ENCODE measurements around the gene ABCA13. TPM values are rescaled to one million over a fixed set of nuclear protein-coding genes. Genes with fewer than 3 reads are reported as not detected.

Gene ABCA13
- total RNA-seq, 2 experiments from 2014 or later: not detected

DNA sequence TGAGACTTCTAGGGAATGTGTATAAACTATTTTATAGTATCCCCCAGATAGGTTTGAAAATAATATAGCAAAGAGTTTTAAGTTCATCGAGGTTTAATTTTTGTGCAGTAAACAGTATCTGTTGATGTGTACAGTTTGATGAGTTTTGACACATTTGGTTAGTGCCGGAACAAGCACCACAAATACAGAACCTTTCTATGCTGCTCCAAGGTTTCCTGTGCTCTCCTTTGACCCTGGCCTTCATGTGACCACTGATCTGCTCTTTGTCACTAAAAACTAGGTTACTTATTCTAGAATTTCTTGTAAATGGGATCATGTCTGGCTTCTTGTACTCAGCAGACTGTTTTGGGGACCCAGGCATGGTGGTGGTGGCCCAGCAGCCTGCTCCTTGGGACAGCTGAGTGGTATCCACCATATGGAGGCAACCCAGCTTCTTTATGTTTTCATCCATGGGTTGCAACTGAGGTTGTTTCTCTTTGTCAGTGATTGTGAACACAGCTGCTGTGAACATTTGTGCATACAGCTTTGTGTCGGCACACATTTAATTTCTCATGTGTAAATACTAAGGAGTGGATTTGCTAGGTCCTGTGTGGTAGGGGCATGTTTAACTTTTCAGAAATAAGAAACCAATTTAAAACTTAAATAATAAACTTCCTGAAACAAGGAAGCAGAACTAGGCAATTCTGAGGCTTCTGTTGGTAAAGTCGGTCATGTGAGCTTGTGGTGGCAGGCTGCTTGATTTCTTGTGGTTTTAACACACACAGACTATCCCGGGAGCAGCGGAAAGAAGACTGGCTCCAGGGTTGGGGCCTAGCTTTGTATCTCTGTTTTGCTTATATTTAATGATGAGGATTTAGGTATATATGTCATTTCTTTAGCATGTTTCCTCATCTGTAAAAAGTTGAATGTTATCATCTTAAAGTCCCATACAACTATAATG is 219.4 kb downstream of the ABCA13 start:
- H3K36me3 Mint-ChIP-seq (ENCODE audit: low read depth): no peaks in the 10 kb centered on the region
- H3K4me3 Mint-ChIP-seq: no peak overlapping the region
- no peak for DNase-seq
- H3K4me1 Mint-ChIP-seq: peaks cover 3% of the 10 kb centered on the region
- no peak overlapping the region for H3K27ac Mint-ChIP-seq
- POLR2A ChIA-PET: no interaction called here
- peaks cover 3% of the 10 kb centered on the region for H3K27me3 Mint-ChIP-seq
- no peaks in the 10 kb centered on the region for H3K9me3 Mint-ChIP-seq
- CTCF ChIA-PET: no interaction called here

DNA sequence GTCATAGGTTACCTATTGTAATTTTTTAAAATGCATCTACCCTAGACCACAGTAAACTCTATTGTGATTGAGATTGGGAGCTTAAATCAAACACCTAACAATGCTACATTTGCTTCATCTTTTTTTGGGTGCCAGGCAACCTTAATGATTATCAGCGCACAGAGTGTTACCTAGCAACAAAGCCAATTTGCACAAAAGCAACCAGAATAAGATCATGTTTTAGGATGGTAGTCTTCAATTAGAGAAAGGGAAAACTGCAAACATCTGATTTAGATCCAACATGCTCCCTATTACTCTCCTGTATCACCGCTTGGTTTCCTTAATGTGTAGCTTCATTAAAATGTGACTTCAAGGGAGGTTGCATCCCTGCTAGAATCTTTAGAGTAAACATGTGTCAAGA is 226.9 kb downstream of the ABCA13 start:
- Mint-ChIP-seq H3K4me1 (no peaks in the 10 kb centered on the region), H3K27me3 (no peaks in the 10 kb centered on the region), H3K36me3 (ENCODE audit: low read depth) (no peaks in the 10 kb centered on the region), H3K4me3 (no peak overlapping the region), H3K27ac (no peak overlapping the region), H3K9me3 (no peaks in the 10 kb centered on the region)
- POLR2A ChIA-PET: no interaction called here
- CTCF ChIA-PET: no interaction called here
- DNase-seq: no peak

DNA sequence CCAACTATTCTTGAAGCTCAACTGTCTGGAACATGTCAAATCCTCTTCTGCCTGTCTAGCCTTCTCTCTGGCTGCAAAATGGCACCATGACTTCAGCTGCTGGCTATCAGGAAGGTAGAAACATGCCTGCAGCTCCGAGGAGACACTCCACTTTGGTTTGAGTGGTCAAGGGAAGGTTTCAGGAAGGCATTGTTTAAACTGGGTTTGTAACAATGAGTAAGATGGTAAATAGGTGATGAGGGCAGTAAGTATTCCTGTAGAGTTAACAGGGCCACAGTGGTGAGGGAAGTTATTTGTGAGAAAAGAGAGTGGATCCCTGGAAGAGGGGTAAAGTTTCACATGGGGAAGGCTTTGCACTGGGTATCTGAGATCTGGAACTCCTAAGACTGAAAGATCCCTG is 231.5 kb downstream of the ABCA13 start:
- no peak overlapping the region for H3K4me3 Mint-ChIP-seq
- H3K27me3 Mint-ChIP-seq: no peaks in the 10 kb centered on the region
- H3K9me3 Mint-ChIP-seq: no peaks in the 10 kb centered on the region
- no peak overlapping the region for H3K27ac Mint-ChIP-seq
- POLR2A ChIA-PET: no interaction called here
- CTCF ChIA-PET: no interaction called here
- no peaks in the 10 kb centered on the region for H3K36me3 Mint-ChIP-seq (ENCODE audit: low read depth)
- no peak for DNase-seq
- no peaks in the 10 kb centered on the region for H3K4me1 Mint-ChIP-seq

DNA sequence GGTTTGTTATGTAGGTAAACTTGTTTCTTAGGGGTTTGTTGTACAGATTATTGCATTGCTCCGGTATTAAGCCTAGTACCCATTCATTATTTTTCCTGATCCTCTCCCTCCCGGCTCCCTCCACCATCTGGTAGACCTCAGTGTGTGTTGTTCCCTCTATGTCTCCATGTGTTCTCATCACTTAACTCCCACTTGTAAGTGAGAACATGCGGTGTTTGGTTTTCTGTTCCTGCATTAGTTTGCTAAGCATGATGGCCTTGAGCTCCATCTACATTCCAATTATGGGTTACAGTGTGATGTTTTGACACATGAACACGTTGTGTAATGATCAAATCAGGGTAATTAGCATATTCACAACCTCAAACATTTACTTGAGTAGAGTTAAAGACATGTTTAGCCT is 237.5 kb downstream of the ABCA13 start:
- no peak for DNase-seq
- POLR2A ChIA-PET: no interaction called here
- Mint-ChIP-seq H3K9me3 (peaks cover 3% of the 10 kb centered on the region), H3K4me1 (peaks cover 3% of the 10 kb centered on the region), H3K27ac (no peak overlapping the region), H3K27me3 (no peaks in the 10 kb centered on the region), H3K36me3 (ENCODE audit: low read depth) (no peaks in the 10 kb centered on the region), H3K4me3 (no peak overlapping the region)
- CTCF ChIA-PET: no interaction called here

DNA sequence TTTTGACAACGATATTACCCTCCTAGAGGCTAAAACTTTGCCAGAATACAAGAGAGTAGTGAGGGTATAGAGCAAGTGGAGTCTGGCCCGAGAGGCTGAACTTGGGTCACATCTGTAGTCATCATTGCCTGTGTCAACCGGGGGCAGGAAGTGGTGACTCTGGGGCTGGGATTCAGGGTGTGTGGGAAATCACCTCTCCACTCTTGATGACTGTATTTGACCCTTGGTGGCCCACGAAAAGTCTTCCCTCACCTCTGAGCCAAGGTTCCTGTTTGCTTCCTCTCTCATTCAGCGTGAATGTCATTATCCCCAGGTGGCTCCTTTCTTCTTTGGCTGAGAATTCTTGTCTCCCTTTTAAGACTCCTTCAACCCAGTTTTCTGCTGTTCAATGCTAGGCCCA is 240.4 kb downstream of the ABCA13 start:
- DNase-seq: no peak
- POLR2A ChIA-PET: no interaction called here
- Mint-ChIP-seq H3K4me1 (peaks cover 3% of the 10 kb centered on the region), H3K36me3 (ENCODE audit: low read depth) (no peaks in the 10 kb centered on the region), H3K9me3 (peaks cover 3% of the 10 kb centered on the region), H3K27me3 (no peaks in the 10 kb centered on the region), H3K4me3 (no peak overlapping the region), H3K27ac (no peak overlapping the region)
- CTCF ChIA-PET: no interaction called here

DNA sequence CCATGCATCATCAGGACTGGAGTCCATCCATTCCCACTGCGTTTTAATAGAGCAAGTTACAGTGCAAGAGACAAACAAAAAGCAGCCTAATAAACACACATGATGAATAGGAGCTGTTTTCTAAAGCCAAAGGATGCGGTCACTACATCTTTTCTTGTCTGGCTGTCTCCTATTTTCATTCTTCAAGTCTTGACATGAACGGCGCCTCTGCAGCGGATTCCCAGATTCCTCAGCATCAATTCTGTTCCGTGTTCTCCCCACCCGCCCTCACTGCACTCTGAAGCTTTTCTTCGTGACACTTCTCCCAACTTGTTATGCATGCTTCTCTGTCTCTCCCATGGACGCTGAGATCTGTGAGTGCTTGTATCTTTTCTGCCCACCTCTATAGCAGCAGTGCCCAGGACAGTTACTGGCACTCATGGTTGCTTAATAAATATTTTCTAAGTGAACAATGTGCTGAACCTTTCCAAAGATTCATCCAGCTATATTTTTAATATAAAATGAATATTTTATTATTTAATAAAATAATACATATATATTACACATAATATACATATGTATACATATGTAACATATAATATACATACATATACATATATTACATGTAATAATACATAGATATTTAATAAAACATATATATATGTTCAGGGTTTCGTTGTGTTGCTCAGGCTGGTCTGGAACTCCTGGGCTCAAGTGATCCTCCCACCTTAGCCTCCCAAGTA is 242.9 kb downstream of the ABCA13 start:
- no peaks in the 10 kb centered on the region for H3K36me3 Mint-ChIP-seq (ENCODE audit: low read depth)
- peaks cover 3% of the 10 kb centered on the region for H3K4me1 Mint-ChIP-seq
- H3K27ac Mint-ChIP-seq: no peak overlapping the region

DNA sequence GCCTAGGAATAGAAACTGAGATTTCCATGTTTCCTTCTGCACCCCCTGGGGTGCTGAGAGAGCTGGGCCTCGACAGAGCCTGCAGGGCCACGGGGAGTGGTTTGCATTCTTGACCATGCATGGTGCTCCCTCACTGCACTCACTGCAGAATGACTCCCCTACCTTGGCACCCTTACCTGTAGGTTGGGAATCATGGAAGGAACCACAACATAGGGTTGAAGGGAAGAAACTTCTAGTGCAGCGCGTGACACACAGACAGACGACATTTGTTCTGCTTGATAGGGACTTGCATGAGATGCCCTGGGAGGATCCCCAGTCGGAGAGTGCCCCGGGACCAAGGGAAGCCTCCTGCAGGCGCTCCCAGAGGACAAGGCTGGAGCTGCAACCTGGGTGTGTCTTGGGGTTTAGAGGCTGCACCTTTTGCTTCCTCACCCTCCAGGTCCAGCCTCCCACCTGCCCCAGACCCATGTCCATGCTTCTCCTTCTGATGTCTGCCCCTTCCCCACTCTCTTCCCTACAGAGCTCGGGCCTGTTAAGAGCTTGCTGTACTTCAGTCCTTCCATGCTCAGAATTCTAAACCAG is 245.2 kb downstream of the ABCA13 start:
- peaks cover 3% of the 10 kb centered on the region for H3K4me1 Mint-ChIP-seq
- no peak overlapping the region for H3K27ac Mint-ChIP-seq
- ChIA-PET POLR2A (no interaction called here), CTCF (no interaction called here)
- H3K36me3 Mint-ChIP-seq (ENCODE audit: low read depth): no peaks in the 10 kb centered on the region
- no peak for DNase-seq
- H3K27me3 Mint-ChIP-seq: no peaks in the 10 kb centered on the region
- H3K4me3 Mint-ChIP-seq: no peak overlapping the region
- peaks cover 3% of the 10 kb centered on the region for H3K9me3 Mint-ChIP-seq

More for the DNA sequence above, 242.9 kb downstream of the ABCA13 start:
- no peak for DNase-seq
- Mint-ChIP-seq H3K4me3 (no peak overlapping the region), H3K27me3 (no peaks in the 10 kb centered on the region), H3K9me3 (peaks cover 3% of the 10 kb centered on the region)
- ChIA-PET POLR2A (no interaction called here), CTCF (no interaction called here)

DNA sequence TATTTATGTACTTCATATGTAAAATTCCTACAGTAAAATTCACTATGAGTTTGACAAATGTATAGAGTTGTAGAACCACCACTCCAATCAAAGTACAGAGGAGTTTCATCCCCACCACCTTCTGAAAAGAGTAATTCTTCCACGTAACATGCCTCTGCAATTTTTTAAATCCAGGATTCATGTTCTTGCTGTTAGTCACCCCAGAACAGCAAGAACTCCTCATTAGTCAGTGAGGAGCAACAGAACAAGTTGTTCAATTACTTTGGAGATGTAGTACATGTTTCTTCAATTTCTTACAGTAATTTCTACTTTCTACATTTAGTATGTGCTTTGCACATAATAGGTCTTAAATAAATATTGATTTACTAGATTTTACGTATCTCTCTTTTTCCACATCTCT is 248.1 kb downstream of the ABCA13 start:
- Mint-ChIP-seq H3K4me1 (no peaks in the 10 kb centered on the region), H3K27ac (no peak overlapping the region), H3K27me3 (no peaks in the 10 kb centered on the region), H3K4me3 (no peak overlapping the region), H3K36me3 (ENCODE audit: low read depth) (no peaks in the 10 kb centered on the region), H3K9me3 (no peaks in the 10 kb centered on the region)
- DNase-seq: no peak
- ChIA-PET POLR2A (no interaction called here), CTCF (no interaction called here)

DNA sequence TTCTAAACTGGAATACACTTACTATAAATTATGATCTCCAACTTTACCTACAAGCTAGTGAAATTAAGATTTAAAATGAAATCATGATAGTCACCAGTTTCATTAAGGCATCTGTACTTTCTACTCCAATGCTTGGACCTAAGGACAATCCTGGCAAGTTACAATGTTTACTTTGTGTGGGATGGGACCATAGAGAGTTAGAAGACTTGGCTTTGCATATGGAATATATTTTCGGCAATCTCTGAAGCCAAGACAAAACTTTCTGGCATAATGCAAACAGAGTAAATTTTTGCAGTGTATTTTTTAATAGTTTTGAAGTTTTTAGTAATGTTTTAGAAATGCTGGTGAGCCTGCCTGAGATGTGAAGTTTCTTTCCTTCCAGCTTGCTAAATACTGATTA is 248.9 kb downstream of the ABCA13 start:
- Mint-ChIP-seq H3K27ac (no peak overlapping the region), H3K36me3 (ENCODE audit: low read depth) (no peaks in the 10 kb centered on the region), H3K27me3 (no peaks in the 10 kb centered on the region), H3K9me3 (no peaks in the 10 kb centered on the region), H3K4me1 (no peaks in the 10 kb centered on the region), H3K4me3 (no peak overlapping the region)
- DNase-seq: no peak
- CTCF ChIA-PET: no interaction called here
- POLR2A ChIA-PET: no interaction called here

DNA sequence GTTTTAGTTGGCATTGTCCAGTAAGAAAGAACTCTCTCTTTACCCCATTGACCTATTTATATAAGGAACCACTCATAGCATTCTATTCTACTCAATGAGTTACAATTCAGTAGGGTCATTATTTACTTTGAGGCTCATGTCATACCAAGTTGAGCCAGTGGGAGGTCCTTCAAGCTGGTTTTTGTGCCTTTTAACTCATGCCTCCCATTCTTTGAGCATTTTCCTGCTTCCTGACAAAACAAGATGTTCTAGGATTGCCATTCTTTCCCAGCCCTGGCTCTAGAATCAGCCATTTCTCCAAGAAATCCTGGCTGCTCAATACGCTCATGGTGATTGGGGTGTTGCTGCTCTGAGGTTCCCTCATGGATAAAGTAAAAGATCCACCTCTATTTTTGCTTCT is 250.1 kb downstream of the ABCA13 start:
- Mint-ChIP-seq H3K27me3 (no peaks in the 10 kb centered on the region), H3K27ac (no peak overlapping the region)

DNA sequence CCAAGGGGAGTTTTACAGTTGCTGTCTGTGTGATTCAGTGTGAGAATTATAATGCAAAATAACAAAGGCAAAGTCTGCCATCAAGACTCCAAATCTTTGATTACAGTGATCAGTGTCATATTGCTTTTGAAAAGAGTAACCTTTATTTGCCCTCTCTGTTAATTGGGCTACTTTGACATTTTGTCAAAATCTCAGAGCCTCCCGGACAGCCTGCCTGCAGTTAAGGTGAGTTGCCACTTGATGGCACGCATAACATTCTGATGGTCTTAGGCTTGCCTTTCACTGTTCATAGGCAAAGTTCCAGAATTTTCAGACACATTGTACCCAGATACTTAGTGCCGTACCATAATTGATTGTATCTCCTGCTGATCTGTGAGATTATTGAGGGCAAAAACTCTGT is 253.5 kb downstream of the ABCA13 start:
- CTCF ChIA-PET: no interaction called here
- H3K9me3 Mint-ChIP-seq: no peaks in the 10 kb centered on the region
- no peak overlapping the region for H3K4me3 Mint-ChIP-seq
- no peaks in the 10 kb centered on the region for H3K4me1 Mint-ChIP-seq
- DNase-seq: no peak
- H3K27ac Mint-ChIP-seq: no peak overlapping the region
- no peaks in the 10 kb centered on the region for H3K36me3 Mint-ChIP-seq (ENCODE audit: low read depth)
- no peaks in the 10 kb centered on the region for H3K27me3 Mint-ChIP-seq
- POLR2A ChIA-PET: no interaction called here

More for the DNA sequence above, 250.1 kb downstream of the ABCA13 start:
- H3K4me3 Mint-ChIP-seq: no peak overlapping the region
- no peaks in the 10 kb centered on the region for H3K36me3 Mint-ChIP-seq (ENCODE audit: low read depth)
- CTCF ChIA-PET: no interaction called here
- DNase-seq: no peak
- no peaks in the 10 kb centered on the region for H3K9me3 Mint-ChIP-seq
- no peaks in the 10 kb centered on the region for H3K4me1 Mint-ChIP-seq
- POLR2A ChIA-PET: no interaction called here

DNA sequence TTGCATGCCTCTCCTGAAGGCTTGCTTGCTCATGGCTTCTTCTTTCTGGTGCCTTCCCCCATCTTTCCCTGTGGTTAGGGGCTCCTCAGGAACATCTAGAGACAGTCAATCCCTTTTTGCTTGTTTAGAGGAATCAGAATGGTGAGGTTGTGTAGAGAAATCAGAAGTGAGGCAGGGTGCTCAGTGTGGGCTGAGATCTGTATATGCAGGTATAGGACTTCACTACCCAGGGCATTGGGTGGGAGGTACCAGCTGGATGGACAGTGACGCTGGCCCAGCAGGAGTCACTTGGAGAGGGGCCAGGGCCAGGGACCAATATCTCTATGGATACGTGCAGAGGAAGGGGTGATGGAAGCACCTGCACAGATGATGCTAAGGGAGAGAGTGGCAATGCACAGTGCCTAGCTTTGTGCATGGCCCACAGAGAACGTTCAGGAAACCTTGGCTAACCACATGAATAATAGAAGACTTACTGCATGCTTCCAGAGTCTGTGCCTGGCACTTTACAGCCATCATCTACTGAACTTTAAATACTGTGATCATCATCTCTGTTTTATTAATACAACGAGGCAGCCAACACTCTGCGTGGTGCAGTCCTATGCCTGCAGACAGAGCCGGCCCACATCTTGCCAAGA is 255.2 kb downstream of the ABCA13 start:
- Mint-ChIP-seq H3K27ac (no peak overlapping the region), H3K4me3 (no peak overlapping the region), H3K9me3 (no peaks in the 10 kb centered on the region), H3K4me1 (no peaks in the 10 kb centered on the region), H3K27me3 (no peaks in the 10 kb centered on the region), H3K36me3 (ENCODE audit: low read depth) (no peaks in the 10 kb centered on the region)
- DNase-seq: no peak
- CTCF ChIA-PET: no interaction called here
- POLR2A ChIA-PET: no interaction called here

DNA sequence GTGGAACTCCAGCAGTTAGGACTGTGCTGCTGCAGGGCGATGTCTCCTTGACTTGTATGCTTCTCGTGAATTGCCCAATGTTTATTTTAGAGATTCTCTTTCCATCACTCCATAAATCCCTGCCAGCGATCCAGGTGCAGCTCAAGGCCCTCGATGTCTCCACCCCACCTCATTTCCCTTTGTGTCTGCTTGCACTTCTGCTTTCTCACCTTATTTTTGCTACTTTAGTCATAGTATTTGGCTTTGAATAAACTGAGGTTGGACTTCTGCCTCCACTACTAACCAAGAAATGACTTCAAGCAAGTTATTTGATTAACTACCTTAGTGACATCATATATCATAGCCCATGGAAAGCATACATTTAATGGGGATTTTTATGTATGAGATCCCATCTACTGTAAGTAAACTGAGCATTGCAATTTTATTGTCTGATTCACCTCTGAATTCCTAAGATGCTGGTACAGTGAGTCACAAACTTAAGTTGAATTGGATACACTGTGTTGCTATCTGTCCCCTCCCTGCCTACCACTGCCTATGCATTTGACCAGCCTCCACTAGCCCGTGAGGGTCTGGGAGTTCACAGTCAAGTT is 255.8 kb downstream of the ABCA13 start:
- Mint-ChIP-seq H3K27ac (no peak overlapping the region), H3K27me3 (no peaks in the 10 kb centered on the region), H3K36me3 (ENCODE audit: low read depth) (no peaks in the 10 kb centered on the region), H3K4me1 (no peaks in the 10 kb centered on the region), H3K4me3 (no peak overlapping the region), H3K9me3 (no peaks in the 10 kb centered on the region)
- DNase-seq: no peak
- POLR2A ChIA-PET: no interaction called here
- CTCF ChIA-PET: no interaction called here
